ENCODE data around the gene GATAD2A.

- TF ChIP-seq, protein P1, sequence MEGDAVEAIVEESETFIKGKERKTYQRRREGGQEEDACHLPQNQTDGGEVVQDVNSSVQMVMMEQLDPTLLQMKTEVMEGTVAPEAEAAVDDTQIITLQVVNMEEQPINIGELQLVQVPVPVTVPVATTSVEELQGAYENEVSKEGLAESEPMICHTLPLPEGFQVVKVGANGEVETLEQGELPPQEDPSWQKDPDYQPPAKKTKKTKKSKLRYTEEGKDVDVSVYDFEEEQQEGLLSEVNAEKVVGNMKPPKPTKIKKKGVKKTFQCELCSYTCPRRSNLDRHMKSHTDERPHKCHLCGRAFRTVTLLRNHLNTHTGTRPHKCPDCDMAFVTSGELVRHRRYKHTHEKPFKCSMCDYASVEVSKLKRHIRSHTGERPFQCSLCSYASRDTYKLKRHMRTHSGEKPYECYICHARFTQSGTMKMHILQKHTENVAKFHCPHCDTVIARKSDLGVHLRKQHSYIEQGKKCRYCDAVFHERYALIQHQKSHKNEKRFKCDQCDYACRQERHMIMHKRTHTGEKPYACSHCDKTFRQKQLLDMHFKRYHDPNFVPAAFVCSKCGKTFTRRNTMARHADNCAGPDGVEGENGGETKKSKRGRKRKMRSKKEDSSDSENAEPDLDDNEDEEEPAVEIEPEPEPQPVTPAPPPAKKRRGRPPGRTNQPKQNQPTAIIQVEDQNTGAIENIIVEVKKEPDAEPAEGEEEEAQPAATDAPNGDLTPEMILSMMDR (IDR thresholded peaks at IDR 0.05; ENCODE audit: low read depth, low read length), result no peak
- no peak for TF ChIP-seq POLR2A (IDR thresholded peaks at IDR 0.05; ENCODE audit: extremely low read depth, insufficient read length)
Observed at GRCh38 chr19:19549804-19550464, 144.5 kb downstream of the GATAD2A start.
